ENCODE measurements around the gene LRRC34.

DNA sequence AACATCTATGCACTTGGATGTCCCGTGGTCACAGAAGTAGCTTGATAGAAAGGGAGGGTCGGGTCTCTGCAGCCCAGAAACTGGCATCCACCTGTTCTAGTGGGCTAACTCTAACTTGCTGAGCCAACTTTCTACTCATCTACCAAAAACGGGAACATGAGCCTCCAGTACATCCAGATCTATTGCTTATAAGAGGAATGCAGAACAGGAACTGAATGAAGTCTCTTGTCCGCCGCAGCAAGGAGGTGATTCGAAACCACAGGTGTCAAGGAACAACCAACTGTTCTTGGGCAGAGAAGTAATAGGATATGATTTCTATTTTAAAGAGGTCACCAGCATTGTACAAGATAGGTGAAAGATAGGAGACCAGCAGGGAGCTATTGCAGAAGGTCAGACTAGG is 65.8 kb downstream of the LRRC34 start:
- TF ChIP-seq, protein P1, sequence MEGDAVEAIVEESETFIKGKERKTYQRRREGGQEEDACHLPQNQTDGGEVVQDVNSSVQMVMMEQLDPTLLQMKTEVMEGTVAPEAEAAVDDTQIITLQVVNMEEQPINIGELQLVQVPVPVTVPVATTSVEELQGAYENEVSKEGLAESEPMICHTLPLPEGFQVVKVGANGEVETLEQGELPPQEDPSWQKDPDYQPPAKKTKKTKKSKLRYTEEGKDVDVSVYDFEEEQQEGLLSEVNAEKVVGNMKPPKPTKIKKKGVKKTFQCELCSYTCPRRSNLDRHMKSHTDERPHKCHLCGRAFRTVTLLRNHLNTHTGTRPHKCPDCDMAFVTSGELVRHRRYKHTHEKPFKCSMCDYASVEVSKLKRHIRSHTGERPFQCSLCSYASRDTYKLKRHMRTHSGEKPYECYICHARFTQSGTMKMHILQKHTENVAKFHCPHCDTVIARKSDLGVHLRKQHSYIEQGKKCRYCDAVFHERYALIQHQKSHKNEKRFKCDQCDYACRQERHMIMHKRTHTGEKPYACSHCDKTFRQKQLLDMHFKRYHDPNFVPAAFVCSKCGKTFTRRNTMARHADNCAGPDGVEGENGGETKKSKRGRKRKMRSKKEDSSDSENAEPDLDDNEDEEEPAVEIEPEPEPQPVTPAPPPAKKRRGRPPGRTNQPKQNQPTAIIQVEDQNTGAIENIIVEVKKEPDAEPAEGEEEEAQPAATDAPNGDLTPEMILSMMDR (IDR thresholded peaks at IDR 0.05) = no peak
- TF ChIP-seq POLR2A (IDR thresholded peaks at IDR 0.05) = no peak

Measured in body of pancreas (tissue), 4 donors.